Ascending aorta (tissue), 2 donors: ENCODE results near the gene SLC29A3. TPM values are rescaled to one million over a fixed set of nuclear protein-coding genes. Genes with fewer than 3 reads are reported as not detected.

Experiments
- DNase-seq, 2 donors: peaks; one replicate each; pipeline ENCODE4 v3.0.0-alpha.2; 2019; ENCODE audit warnings: low spot score in 2 of 2
- H3K27ac ChIP-seq, 2 donors: fragments of 200-600 bp; sonication (generic); one replicate each; pipeline ENCODE4 v1.5.1; 2016 to 2017; ENCODE audit warnings: mild to moderate bottlenecking in 1 of 2
- H3K27me3 ChIP-seq: fragments of 200-600 bp; sonication (generic); one replicate; pipeline ENCODE4 v1.5.1; 2017
- H3K36me3 ChIP-seq, 2 donors: fragments of 200-600 bp; sonication (generic); one replicate each; pipeline ENCODE4 v1.5.1; 2016
- H3K4me1 ChIP-seq, 2 donors: fragments of 200-600 bp; sonication (generic); one replicate each; pipeline ENCODE4 v1.5.1; 2016 to 2017; ENCODE audit warnings: mild to moderate bottlenecking in 1 of 2
- H3K4me3 ChIP-seq, 2 donors: fragments of 200-600 bp; sonication (generic); one replicate each; pipeline ENCODE4 v1.5.1; 2016 to 2017; ENCODE audit warnings: mild to moderate bottlenecking in 1 of 2
- H3K9me3 ChIP-seq, 2 donors: fragments of 200-600 bp; sonication (generic); one replicate each; pipeline ENCODE4 v1.5.1; 2016
- CTCF ChIP-seq, 3 experiments: fragments of 200-600 bp in 2 of 3; fragments of 450-650 bp in 1 of 3; sonication (generic) in 2 of 3; IDR thresholded peaks; one replicate each; pipeline ENCODE4 v1.5.1; 2016 to 2019; ENCODE audit warnings: antibody characterized with exemption in 3 of 3, mild to moderate bottlenecking in 1 of 3, moderate library complexity in 1 of 3
- intact Hi-C: fragments of 100-400 bp; cut with DNase I; formaldehyde crosslinking; loops from one replicate; pipeline ENCODE4 v1.15.1; 2023
- total RNA-seq: library from RNA; depleted of rRNA; stranded (reverse); fragments of >200 nt; gene quantifications from one replicate; pipeline ENCODE4 v1.1.0, GENCODE V29; 2016

The SLC29A3 gene
- total RNA-seq, 1 donor from 2014 or later, result 0.64 TPM

DNA sequence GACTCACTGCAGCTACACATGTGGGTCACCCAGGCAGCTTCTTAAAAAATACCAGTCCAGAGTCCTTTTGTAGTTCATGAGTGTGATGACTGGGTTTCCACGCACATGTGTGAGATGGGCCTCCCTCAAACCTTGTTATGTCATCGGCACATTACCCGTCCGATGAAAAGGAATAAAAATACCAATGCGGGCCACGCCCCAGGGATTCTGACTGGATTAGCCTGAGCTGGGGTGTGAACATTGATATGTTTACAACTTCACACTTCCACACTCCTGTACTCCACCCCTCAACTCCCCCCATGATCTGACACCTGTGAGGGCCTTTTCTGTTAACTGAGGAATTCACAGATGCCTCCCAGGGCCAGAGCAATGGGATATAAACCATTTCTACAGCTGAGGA is 6.2 kb downstream of the SLC29A3 start:
- DNase-seq, result no peak
- Histone ChIP-seq H3K4me1 (no peaks in the 10 kb centered on the region), H3K36me3 (peaks cover 11 to 18% of the 10 kb centered on the region in 2 donors), H3K27me3 (no peaks in the 10 kb centered on the region), H3K4me3 (no peak overlapping the region), H3K9me3 (no peaks in the 10 kb centered on the region), H3K27ac (no peak overlapping the region)
- no peak for TF ChIP-seq CTCF (IDR thresholded peaks at IDR 0.05)
- intact Hi-C loops, result no loop called here

GRCh38 chr10:71326464-71326881 is 7.4 kb downstream of the SLC29A3 start:
- no peaks in the 10 kb centered on the region for H3K9me3 ChIP-seq
- H3K27me3 ChIP-seq, result no peaks in the 10 kb centered on the region
- DNase-seq, result no peak
- no peak for TF ChIP-seq CTCF (IDR thresholded peaks at IDR 0.05)
- peaks cover 11 to 18% of the 10 kb centered on the region in 2 donors for H3K36me3 ChIP-seq
- intact Hi-C loops, result no loop called here
- no peak overlapping the region for H3K4me3 ChIP-seq
- H3K27ac ChIP-seq, result no peak overlapping the region
- no peaks in the 10 kb centered on the region for H3K4me1 ChIP-seq

DNA sequence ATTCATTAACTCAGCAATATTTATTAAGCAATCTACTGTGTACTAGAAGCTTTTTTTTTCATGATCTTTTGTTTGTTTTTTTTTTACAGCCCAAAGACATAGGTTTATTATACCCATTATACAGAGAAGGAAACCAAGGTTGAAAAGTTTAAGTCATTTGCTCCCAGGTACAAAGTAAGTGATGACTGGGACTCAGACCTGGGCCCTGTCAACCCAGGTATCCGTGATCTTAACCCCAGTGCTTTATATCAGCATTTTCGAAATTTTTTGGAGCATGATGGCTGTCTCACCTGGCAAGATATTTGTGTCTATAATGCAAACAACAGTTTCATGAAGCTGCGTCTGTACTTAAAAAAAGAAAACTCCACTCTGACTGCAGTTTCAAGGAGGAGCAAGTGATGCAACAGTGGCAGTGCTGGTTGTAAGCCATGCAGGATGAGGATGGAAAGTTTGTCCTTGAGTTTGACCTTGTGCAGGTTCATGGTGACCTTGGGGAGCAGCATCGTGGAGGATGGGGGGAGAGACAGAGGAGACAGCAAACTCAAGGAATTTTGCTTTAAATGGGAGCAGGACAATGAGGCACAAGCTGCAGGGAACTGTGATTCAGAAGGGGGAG is 11.8 kb downstream of the SLC29A3 start:
- H3K27ac ChIP-seq, result no peak overlapping the region
- H3K36me3 ChIP-seq, result peaks cover 4 to 6% of the 10 kb centered on the region in 2 donors
- intact Hi-C loops, result no loop called here
- no peaks in the 10 kb centered on the region for H3K9me3 ChIP-seq
- H3K4me3 ChIP-seq, result no peak overlapping the region
- no peaks in the 10 kb centered on the region for H3K27me3 ChIP-seq
- no peaks in the 10 kb centered on the region for H3K4me1 ChIP-seq
- TF ChIP-seq CTCF (IDR thresholded peaks at IDR 0.05), result no peak
- DNase-seq, result no peak

DNA sequence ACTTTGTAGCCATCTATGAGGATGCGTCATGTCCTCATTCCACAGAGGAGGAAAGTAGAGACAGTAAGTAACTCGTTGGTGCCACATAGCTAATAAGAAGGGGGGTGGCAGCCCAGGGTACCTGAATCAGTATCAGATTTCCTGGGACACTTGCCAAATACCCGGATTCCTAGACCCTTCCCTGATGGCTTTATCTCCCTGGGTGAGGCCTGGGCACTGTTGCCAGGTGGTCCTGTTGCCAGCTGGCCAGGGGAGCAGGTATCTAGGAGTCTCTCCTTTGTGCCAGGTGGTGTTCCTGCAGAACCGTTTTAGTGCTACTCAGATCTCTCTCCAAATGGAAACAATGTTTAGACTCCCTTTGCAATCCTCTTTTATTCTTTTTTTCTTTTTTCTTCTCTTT is 12.7 kb downstream of the SLC29A3 start:
- no peak for DNase-seq
- Histone ChIP-seq H3K27me3 (no peaks in the 10 kb centered on the region), H3K36me3 (peaks cover 0 to 4% of the 10 kb centered on the region in 2 donors), H3K4me1 (no peaks in the 10 kb centered on the region), H3K4me3 (no peak overlapping the region), H3K27ac (no peak overlapping the region), H3K9me3 (no peaks in the 10 kb centered on the region)
- TF ChIP-seq CTCF (IDR thresholded peaks at IDR 0.05), result no peak
- intact Hi-C loops, result no loop called here

GRCh38 chr10:71332466-71332865 is 13.4 kb downstream of the SLC29A3 start:
- Histone ChIP-seq H3K9me3 (no peaks in the 10 kb centered on the region), H3K4me1 (no peaks in the 10 kb centered on the region), H3K4me3 (no peak overlapping the region), H3K27ac (no peak overlapping the region), H3K36me3 (peaks cover 0 to 4% of the 10 kb centered on the region in 2 donors), H3K27me3 (no peaks in the 10 kb centered on the region)
- TF ChIP-seq CTCF (IDR thresholded peaks at IDR 0.05), result no peak
- no peak for DNase-seq
- intact Hi-C loops, result no loop called here
